ENCODE results near the gene ATP10D.

ATP10D gene

GRCh38 chr4:47598896-47599295, 113.8 kb downstream of the ATP10D start:
- no peak for DNase-seq

GRCh38 chr4:47606482-47606881, 121.4 kb downstream of the ATP10D start:
- DNase-seq, result no peak

GRCh38 chr4:47612116-47613023, 127.3 kb downstream of the ATP10D start:
- no peak for DNase-seq

- DNase-seq, result no peak
These were observed 130.3 kb downstream of the ATP10D start for GRCh38 chr4:47615385-47615784.

- no peak for DNase-seq
These were observed 132.5 kb downstream of the ATP10D start for GRCh38 chr4:47617607-47618006.

- DNase-seq, result no peak
These were observed 134.6 kb downstream of the ATP10D start for GRCh38 chr4:47619691-47620090.

- no peak for DNase-seq
These were observed 136.1 kb downstream of the ATP10D start for GRCh38 chr4:47621181-47621580.

- no peak for DNase-seq
These were observed 139.0 kb downstream of the ATP10D start for GRCh38 chr4:47624031-47624441.

- no peak for DNase-seq
These were observed 146.1 kb downstream of the ATP10D start for GRCh38 chr4:47631161-47631560.

- DNase-seq, result no peak
These were observed 154.5 kb downstream of the ATP10D start for GRCh38 chr4:47639531-47639930.

- no peak for DNase-seq
These were observed 155.8 kb downstream of the ATP10D start for GRCh38 chr4:47640911-47641310.

- DNase-seq, result no peak
These were observed 156.7 kb downstream of the ATP10D start for GRCh38 chr4:47641755-47642154.

GRCh38 chr4:47642191-47642830, 157.2 kb downstream of the ATP10D start:
- no peak for DNase-seq

Measured in CD4-positive, alpha-beta T cell treated with Interleukin-15 for 1 hour (primary cell).